ENCODE measurements around the gene ZNF441. TPM values are rescaled to one million over a fixed set of nuclear protein-coding genes. Genes with fewer than 3 reads are reported as not detected.
"Not testable (repeated sequence)": the region's sequence is repeated elsewhere in the genome, so short reads cannot be mapped to it uniquely, and the experiment has no call there.

The ZNF441 gene
- total and polyA plus RNA-seq, 10 donors = 5.0 to 17.4 (median 11.8) TPM

GRCh38 chr19:11769995-11770394 lies 3.2 kb downstream of the ZNF441 start:
- intact Hi-C loops (cut with DNase I; ENCODE audit: low total_unique reads) = no loop called here
- Histone ChIP-seq H3K4me3 (no peak overlapping the region), H3K27me3 (replicated peaks in 1 of 7) (no peaks in the 10 kb centered on the region), H3K9me3 (peaks cover 9 to 64% (median 61%) of the 10 kb centered on the region in 8 donors), H3K27ac (no peak overlapping the region), H3K36me3 (peaks cover 0 to 24% (median 0%) of the 10 kb centered on the region in 6 donors), H3K4me1 (peaks cover 12 to 29% (median 22%) of the 10 kb centered on the region in 6 donors)
- DNase-seq = no peak
- 82 to 93% (median 88%) methylated on average over 4 of the region's 4 CpGs for WGBS, 5 donors
- TF ChIP-seq, protein P1, sequence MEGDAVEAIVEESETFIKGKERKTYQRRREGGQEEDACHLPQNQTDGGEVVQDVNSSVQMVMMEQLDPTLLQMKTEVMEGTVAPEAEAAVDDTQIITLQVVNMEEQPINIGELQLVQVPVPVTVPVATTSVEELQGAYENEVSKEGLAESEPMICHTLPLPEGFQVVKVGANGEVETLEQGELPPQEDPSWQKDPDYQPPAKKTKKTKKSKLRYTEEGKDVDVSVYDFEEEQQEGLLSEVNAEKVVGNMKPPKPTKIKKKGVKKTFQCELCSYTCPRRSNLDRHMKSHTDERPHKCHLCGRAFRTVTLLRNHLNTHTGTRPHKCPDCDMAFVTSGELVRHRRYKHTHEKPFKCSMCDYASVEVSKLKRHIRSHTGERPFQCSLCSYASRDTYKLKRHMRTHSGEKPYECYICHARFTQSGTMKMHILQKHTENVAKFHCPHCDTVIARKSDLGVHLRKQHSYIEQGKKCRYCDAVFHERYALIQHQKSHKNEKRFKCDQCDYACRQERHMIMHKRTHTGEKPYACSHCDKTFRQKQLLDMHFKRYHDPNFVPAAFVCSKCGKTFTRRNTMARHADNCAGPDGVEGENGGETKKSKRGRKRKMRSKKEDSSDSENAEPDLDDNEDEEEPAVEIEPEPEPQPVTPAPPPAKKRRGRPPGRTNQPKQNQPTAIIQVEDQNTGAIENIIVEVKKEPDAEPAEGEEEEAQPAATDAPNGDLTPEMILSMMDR (IDR thresholded peaks at IDR 0.05 in 8 of 11, conservative IDR thresholded peaks at IDR 0.05 in 3 of 11) = no peak
- no peak for TF ChIP-seq POLR2AphosphoS5 (IDR thresholded peaks at IDR 0.05)
- no peak for TF ChIP-seq POLR2A (IDR thresholded peaks at IDR 0.05)

DNA sequence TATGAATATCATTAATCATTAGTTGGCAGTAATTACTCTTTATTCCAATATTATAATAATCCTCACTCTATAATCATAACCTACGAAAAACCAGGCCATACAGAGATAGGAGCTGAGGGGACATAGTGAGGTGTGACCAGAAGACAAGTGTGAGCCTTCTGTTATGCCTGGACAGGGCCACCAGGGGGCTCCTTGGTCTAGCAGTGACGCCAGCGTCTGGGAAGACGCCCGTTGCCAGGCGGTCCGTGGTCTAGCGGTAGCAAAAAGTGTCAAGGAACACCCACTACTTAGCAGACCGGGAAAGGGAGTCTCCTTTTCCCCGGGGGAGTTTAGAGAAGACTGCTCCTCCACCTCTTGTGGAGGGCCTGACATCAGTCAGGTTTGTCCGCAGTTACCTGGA lies 4.7 kb downstream of the ZNF441 start:
- WGBS, 5 donors = 77 to 96% (median 80%) methylated on average over 10 to 11 of the region's 11 CpGs
- peaks cover 0 to 37% (median under 1%) of the 10 kb centered on the region in 6 donors for H3K36me3 ChIP-seq
- peaks cover 10 to 79% (median 76%) of the 10 kb centered on the region in 8 donors for H3K9me3 ChIP-seq
- H3K27ac ChIP-seq; intact Hi-C loops (cut with DNase I; ENCODE audit: low total_unique reads); H3K4me3 ChIP-seq; H3K27me3 ChIP-seq (replicated peaks in 1 of 7); DNase-seq: not testable (repeated sequence)
- H3K4me1 ChIP-seq = peaks cover 6 to 20% (median 16%) of the 10 kb centered on the region in 6 donors

DNA sequence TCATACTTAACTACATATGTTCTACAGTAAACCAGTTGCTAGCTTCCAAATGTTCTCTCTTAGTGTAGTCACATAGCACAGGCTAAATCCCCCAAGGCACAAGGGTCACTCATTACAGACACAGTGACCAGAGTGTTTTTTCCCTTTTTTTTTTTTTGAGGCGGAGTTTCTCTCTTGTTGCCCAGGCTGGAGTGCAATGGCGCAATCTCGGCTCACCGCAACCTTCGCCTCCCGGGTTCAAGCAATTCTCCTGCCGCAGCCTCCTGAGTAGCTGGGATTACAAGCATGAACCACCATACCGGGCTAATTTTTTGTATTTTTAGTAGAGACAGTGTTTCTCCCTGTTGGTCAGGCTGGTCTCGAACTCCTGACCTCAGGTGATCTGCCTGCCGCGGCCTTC lies 9.9 kb downstream of the ZNF441 start:
- Histone ChIP-seq H3K9me3 (peaks cover 28 to 100% (median 100%) of the 10 kb centered on the region in 8 donors), H3K36me3 (peaks cover 32 to 76% (median 50%) of the 10 kb centered on the region in 6 donors)
- H3K27me3 ChIP-seq (replicated peaks in 1 of 7); DNase-seq; H3K27ac ChIP-seq; intact Hi-C loops (cut with DNase I; ENCODE audit: low total_unique reads); H3K4me1 ChIP-seq; H3K4me3 ChIP-seq: not testable (repeated sequence)
- WGBS, 5 donors = 97 to 98% (median 97%) methylated on average over 11 of the region's 11 CpGs

GRCh38 chr19:11780431-11781020 lies 13.7 kb downstream of the ZNF441 start:
- intact Hi-C loops (cut with DNase I; ENCODE audit: low total_unique reads) = no loop called here
- Histone ChIP-seq H3K4me1 (no peaks in the 10 kb centered on the region), H3K4me3 (peak overlapping the region in 1 of 8 donors; percentile 16), H3K27me3 (replicated peaks in 1 of 7) (no peaks in the 10 kb centered on the region), H3K9me3 (peaks cover 27 to 100% (median 100%) of the 10 kb centered on the region in 8 donors), H3K36me3 (peaks cover 32 to 89% (median 56%) of the 10 kb centered on the region in 6 donors), H3K27ac (no peak overlapping the region)
- 94 to 99% (median 96%) methylated on average over 7 of the region's 7 CpGs for WGBS, 5 donors
- DNase-seq = no peak
- TF ChIP-seq, protein P1 (IDR thresholded peaks at IDR 0.05 in 8 of 11, conservative IDR thresholded peaks at IDR 0.05 in 3 of 11) = no peak
- TF ChIP-seq POLR2A (IDR thresholded peaks at IDR 0.05) (no peak), POLR2AphosphoS5 (IDR thresholded peaks at IDR 0.05) (no peak)

DNA sequence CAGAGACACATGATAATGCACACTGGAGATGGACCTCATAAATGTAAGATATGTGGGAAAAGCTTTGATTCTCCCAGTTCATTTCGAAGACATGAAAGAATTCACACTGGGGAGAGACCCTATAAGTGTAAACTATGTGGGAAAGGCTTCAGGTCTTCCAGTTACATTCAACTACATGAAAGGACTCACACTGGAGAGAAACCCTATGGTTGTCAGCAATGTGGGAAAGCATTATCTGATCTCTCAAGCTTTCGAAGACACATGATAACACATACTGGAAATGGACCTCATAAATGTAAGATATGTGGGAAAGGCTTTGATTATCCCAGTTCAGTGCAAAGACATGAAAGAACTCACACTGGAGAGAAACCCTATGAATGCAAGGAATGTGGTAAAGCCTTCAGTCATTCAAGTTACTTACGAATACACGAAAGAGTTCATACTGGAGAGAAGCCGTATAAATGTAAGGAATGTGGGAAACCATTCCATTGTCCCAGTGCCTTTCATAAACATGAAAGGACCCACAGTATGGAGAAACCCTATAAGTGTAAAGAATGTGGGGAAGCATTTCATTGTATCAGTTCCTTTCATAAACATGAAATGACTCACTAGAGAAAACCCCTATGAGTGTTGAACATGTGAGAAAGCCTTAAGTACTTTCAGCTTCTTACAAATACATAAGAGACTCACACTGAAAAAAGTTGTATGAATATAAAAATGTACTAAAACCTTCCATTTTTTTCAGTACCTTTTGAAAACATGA lies 14.7 kb downstream of the ZNF441 start:
- Histone ChIP-seq H3K4me1 (no peaks in the 10 kb centered on the region), H3K4me3 (peak overlapping the region in 1 of 8 donors; percentile 2), H3K27me3 (replicated peaks in 1 of 7) (no peaks in the 10 kb centered on the region), H3K36me3 (peaks cover 32 to 80% (median 56%) of the 10 kb centered on the region in 6 donors), H3K9me3 (peaks cover 27 to 100% (median 100%) of the 10 kb centered on the region in 8 donors), H3K27ac (no peak overlapping the region)
- TF ChIP-seq POLR2A (IDR thresholded peaks at IDR 0.05) (no peak), POLR2AphosphoS5 (IDR thresholded peaks at IDR 0.05) (no peak)
- TF ChIP-seq, protein P1 (IDR thresholded peaks at IDR 0.05 in 8 of 11, conservative IDR thresholded peaks at IDR 0.05 in 3 of 11) = no peak
- DNase-seq = no peak
- WGBS, 5 donors = 87 to 99% (median 99%) methylated on average over 5 of the region's 5 CpGs
- intact Hi-C loops (cut with DNase I; ENCODE audit: low total_unique reads) = no loop called here
